ENCODE measurements around the gene GNG11.

- TF ChIP-seq POLR2A (IDR thresholded peaks at IDR 0.05) (no peak), CTCF (IDR thresholded peaks at IDR 0.05) (no peak), POLR2AphosphoS5 (IDR thresholded peaks at IDR 0.05) (no peak)
These were observed 39.1 kb upstream of the GNG11 start for GRCh38 chr7:93882468-93882867.
